Activated T-cell treated with anti-CD3 and anti-CD28 coated beads for 48 hours (primary cell): ENCODE measurements around the gene HOXC11.

Experiments used
- DNase-seq: peaks from one replicate; pipeline ENCODE4 v3.0.0-alpha.2; 2020; ENCODE audit warnings: low read depth

Gene HOXC11

DNA sequence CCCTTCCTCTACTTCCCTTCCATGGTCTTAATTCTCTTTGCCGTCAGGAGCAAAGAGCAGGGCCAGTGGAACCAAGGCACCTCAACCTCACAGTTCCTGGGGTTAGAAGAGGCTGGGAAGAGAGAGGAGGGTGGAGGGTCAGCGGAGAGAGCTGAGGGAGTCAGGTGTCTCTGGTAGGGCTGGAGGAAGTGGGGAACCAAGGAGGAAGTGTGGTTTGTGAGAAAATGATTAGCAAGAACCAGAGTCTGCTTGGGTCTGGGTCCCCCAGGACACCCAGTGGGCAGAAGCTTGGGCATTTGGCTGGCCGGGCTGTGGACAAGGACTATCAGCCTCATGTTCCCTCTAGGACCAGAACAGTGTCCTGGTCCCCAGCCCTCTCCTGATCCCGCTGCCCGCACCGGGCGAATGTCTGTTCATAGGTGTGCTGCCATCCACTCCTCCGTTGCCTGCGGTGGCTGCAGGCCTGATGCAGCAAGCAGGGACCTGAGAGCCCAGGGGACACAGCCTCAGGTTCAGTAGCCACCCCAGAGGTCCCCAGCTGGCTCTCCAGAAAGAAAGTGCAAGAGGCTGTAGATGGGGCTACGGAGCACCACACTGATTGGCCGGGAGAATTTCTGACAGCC, 15.9 kb upstream of the HOXC11 start:
- no peak for DNase-seq

DNA sequence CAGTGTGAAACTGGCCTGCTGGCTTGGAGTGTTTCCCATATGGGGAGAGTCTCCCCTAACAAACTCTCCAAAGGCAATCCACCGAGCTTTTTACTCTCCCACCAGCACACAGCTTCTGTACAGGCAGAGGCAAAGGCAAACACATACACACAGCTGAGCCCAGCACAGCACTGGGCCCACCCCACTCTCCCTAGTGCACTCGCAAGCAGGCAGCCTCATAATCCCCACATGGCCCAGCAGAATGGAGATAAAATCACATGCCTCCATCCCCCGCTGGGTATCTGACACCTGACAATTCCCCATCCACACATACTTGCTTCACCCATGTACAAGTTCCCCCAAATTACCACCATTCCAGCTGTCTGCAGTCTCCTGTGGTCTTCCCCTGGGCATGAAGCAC, 14.8 kb upstream of the HOXC11 start:
- no peak for DNase-seq

DNA sequence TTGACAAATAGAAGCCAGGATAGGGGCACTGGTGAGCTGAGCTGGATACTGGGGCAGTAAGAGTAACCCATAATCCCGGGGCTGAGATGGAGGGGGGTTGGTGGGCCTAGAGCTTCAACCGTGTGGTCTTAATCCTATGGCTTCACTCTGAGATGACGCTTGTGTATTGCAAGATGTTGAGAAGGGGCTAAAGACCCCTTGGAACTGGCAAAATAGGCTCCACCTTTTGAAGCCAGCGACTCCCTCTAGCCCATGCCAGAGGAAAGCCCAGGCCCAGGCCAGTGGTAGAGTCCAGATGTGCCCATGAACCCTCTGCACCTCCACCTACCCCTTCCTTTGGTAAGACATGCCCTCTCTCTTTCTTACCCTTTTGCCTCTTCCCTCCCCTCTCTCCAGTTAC, 13.6 kb upstream of the HOXC11 start:
- no peak for DNase-seq

DNA sequence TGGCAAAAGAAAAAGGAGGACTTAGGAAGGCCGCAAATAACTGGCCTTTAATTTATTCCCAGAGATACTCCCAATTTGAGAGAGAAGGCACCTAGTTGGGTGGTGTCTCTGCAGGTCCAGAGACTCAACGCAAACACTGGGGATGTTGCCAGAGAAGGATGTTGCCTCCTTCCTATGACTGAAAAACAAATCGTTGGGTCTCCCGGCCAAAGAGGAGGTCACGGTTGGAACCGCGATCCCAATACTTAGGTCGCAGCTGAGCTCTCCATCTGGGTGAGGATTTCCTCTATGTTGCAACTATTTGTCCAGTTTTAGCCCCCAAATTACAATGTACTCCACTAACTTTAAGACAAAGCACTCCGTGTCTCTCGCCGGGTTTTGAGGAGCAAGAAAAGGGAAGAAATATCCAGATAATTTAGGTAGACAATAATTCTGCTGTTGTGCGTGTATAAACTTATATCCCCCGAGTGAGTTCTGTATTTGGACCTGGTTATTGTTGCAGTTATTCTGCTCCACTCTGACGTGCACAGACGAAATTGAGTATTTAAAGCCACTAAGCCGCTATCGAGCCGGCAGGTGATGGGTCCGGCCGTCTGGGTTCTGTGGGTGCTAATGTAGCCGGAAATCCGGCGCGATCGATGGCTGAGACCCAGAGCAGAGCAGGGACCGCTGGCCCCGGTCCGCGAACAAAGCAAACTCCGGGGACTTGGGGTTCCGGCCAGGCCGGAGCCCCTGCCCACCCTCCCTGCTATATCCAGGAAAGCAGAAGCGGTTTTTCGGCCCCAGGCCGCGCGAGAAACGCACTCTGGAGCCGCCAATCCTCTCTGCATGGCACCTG, 12.5 kb upstream of the HOXC11 start:
- DNase-seq, result no peak

DNA sequence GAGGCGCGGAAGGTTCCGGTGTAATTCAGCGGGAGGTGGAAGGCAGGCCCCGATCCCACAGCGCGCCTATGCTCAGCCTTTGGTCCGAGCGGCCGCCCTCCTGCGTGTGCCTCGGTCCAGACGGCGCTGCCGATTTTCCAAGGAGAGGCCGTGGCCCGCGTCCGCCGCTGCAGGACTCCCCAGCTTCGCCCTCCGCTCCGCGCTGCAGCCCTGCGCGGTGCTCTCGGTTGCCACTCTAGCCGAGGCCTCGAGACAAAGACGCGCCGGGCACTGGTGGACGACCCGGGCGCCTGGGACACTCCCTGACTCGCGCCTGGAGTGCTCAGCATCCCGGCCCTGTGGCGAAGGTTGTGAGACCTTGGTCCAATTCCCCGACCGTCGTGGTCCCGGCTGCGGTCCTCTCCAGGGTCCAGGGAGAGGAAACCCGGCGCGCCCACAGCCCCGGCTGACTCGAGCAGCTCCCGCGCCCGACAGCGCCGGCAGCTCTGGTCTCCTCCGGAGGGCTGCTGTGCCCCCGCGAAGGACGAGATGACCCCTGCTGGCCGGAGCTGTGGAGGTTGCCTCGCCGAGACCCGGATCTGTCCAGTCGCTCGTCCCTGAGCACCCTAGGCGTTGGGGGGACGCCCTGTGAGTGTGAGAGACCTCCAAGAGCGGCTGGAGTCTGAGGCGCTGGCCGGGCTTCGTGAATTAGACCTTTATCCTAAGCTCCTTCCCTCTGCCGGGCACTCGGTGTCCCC, 11.7 kb upstream of the HOXC11 start:
- DNase-seq, result no peak

DNA sequence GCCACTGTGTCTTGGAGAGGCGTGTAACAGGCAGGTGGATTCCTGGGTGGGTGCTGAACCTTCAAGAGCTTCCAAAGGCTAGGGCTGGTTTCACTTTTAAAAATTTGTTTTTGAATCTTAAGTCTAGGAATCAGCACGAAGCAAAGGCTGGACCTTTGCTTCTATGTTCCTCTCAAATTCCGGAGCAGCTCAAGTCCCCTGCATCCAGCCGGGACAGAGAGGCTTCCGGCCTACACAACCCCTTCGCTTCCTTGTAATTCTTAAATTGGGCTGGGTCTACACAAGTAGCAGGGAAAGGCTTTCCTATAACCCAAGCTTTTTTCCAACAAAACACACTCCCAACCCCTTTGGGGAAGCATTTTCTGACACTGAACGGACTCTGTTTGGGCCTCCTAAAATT, 9.9 kb upstream of the HOXC11 start:
- DNase-seq, result no peak

DNA sequence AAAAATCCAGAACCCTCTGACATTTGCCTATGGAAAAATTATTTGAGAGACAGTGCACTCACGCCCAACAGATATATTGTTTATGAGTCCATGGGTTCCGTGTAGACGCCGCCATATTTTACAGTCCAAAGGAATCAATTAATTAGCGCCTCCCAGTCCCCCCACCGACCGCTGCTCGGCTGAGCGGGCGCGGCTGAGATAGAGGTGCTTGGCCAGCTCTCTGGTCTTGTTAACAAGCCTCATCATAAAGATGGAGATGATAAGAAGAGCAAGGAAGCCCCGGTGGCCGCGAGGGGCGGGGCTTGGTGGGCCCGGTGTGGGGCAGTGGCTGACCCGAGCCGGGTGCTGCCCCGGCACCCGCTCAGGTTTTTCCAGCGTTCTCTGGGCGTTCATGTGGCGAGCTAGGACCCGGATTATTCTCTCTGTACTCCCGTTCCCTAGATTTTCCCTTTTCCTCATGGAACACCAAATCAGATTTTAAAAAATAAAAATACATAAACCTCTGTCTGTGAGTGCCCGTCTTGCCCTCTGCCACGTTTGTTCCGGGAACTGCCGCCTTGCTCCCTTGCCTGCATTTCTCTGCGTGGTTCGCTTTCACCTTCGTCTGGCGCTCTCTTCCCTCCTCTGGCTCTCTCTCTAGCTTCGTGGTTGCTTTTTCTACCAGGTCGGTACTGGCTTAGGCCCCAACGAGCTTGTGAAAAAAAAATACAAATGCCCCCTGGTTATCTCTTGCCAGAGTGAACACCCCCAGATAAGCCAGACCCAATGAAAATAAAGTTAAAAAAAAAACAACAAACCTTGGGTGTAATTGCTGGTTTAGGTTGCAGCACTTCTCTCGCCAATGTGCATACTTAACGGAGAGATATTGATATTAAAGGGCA, 9.3 kb upstream of the HOXC11 start:
- DNase-seq, result no peak

DNA sequence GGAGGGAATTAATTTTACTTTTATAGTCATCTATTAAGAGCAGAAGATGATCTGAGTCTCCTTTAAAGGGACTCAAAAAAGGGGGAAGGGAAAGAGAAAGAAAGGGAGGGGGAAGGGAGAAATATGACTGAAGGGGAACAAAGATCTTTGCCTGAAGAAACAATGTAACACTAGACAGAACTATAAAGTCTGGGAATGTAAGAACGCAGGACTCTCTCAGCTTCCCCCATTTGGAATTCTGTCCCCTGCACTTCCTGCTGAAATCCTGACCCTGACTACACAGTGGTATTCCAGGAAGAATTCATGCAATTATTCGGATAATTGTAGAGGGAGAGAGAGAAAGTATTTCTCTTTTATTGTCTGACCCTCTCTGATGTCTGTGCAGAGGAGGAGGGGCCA, 8.6 kb upstream of the HOXC11 start:
- no peak for DNase-seq

DNA sequence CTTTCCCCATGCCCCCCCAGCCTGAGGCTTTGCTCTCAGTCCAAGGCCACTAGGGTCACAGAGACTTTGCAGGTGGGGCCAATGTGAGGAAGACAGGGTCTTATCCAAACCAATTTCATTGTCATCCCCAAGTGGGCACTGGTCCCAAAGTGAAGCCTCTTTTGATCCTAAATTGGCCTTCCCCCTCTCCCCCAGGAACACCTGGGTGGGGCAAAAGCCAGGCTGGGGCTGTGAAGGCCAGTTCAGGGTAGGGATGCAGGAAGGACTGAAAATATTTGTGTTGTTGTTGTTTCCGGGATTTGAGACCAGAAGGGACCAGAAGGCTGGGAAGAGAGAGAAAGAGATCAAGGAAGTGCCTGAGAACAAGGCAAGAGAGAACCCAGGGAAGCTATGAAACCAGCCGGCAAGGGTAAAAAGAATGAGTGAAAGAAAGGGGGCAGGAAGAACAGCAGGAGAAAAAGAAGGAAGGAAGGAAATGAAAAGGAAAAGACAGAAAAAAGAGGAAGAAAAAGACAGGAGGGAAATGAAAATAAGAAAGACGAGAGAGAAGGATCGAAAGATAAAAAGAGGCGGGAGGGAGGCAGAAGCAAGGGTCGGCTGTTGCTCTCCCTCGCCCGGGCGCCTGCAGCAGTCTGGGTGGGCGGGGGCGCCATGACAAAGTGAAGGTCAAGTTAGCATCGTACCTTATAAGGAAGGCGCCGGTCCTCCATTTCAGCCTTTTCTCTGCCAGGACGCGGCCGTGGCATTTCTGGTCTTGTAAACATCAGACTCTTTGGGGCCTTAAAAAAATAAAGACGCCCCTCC, 7.4 kb upstream of the HOXC11 start:
- DNase-seq, result no peak

DNA sequence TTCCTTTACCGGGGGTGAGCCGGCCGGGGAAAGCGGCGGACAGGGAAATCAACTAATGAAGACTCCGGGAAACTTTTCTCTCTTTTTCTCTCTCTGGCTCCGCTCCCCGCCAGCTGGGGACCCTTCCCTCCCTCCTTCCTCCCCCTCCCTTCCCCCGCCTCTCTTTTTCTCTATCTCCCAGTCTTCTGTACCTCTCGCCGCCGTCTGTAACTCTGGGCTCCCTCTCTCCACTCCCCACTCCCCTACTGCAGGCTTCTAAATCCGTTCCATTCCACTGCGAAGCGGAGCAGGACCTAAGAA, 6.9 kb upstream of the HOXC11 start:
- DNase-seq, result no peak

DNA sequence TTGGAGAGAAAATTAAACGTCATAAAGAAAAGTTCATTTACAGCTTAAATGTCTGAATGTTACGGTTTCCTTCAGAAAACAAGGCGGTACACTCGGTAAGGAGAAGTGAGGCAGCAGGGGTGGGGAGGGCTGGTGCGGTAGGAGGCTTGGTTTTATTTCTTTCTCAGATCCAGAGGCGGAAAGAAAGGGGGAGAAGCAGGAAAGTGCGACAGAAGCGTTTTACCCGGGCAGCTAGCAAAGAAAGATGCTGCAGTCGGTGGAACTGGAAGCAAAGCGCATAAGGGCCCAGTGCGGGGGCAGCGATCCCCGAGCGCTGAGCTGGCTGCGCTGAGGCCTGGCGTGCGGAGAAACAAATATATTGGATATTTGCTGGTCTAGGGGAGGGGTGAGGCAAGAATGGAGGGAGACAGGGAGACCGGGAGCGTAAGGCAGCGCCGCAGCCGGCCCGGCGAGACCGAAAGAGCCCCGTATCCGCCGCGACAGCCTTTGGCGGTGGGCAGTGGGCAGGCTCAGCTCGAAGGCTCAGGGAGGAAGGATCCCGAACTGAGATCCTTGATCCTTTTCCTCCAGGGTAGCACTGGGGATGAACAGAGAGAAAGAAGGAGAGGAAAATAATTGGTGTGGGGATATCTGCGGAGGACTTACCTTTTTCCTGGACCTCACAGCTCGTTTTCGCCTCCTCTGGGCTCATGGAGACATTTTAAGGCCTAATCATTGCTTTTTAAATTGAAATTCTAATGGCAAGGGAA, 6.4 kb upstream of the HOXC11 start:
- DNase-seq, result no peak

DNA sequence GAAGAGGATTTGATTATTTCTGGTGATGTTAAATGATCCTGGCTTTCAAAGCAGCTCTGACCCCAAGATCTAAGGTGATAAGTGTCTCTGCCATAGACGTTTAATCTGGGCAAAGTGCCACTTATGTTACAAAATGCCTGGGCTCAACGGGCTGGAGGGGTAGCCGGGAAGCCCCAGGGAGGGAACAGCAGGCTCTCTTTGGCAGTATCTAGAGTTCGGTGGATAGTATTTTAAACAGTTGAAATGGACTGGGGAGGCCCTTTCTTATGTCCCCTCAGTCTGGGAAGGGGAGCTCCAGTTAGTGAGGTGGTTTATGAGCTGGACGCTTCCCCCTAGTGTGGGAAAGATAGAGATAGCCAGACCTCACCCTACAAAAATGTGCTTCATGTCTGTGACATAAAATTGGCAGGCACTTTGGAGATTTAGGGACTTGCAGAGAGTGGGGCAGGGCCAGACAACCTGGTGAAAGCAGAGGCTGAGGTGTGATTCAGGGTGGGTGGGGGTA, 5.5 kb upstream of the HOXC11 start:
- DNase-seq, result no peak

DNA sequence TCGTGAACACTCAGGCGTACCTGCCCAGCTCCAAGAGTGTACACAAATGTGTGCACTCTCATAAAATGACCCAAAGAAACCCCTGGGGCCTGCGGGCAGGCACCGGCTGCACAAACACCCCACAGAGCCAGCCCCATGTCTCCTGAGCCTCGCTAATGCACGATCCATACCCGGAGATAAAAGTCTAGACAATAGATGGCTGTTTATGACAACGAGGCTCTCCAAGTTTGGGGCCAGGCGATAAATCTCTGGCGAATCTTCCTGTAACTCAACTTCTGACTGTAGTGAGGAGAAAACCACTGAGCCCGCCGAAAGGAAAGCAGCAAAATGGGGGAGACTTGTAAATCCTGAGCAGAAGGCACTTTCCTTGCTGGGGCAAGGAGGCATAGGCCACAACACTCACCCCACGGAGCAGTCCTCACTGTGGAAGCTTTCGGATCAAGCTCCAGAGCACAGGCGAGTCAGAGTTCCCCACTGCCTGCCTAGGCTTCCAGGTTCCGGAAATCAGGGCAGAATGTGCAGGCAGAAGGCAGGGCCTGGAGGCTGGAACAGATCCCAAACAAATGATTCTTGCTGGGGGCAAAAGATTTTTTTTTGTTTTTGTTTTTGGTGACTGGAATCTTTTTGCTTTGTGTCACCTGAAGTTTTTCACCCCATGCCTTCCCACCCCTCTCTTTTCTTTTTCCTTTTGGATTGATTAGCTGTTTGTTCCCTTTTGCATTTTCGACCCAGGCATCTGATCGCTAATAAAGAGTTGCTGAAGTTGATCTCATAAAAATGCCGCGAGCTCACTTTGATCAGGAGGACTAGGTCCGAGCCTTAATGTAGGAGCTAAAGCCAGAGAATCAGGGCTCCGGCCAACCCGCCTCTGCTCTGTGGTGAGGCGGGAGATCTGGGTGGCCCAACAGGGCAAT, 4.5 kb upstream of the HOXC11 start:
- DNase-seq, result no peak

DNA sequence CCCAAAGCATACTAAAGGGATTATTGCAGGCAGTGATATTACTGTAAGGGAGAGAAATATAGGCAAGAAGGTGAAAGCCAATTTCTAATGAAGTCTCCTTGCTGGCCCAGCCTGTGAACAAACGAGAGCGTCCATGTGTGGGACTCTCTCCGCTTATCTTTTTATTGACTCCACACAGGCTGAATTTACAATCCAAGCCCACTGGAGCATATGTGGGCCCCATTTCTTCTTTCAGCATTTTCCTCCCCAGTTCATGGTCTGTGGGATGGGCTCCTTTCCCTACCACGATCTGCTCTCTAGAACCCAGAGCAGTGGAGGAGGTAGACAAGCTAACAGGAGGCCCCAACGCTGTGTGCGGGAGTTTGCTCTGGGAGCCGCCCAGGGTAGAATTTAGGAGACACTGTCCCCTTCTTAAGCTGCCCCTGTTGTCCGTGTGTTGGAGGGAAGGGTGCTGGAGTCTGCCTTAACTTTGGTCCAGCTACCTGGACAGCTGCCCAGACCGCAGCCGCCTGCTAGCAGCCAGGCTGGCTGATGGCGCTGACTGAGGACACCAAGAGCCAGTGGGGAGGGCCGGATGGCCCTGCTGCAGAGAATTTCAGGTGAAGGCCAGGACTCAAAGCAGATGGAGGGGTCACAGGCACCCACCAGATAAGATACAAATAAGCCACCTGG, 3.2 kb upstream of the HOXC11 start:
- DNase-seq, result no peak

DNA sequence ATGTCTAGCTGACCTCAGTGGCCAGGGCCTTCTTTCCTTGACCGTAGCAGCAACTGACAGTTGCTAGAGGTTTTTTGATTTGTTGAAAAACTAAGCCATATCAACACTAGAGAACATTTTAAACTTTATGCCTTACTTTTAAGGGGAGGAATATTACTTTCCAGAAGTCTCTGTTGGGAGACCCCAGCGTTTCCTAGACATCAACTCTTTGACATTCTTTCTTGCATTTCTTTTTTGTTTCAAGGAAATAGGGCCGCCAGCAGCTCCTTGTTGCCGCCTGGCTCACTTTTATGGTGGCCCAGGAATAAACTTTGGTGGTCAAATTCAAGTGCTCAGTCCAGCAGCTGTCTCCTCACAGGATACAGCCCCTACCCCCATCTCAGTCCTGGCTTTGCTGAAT, 2.5 kb upstream of the HOXC11 start:
- no peak for DNase-seq

DNA sequence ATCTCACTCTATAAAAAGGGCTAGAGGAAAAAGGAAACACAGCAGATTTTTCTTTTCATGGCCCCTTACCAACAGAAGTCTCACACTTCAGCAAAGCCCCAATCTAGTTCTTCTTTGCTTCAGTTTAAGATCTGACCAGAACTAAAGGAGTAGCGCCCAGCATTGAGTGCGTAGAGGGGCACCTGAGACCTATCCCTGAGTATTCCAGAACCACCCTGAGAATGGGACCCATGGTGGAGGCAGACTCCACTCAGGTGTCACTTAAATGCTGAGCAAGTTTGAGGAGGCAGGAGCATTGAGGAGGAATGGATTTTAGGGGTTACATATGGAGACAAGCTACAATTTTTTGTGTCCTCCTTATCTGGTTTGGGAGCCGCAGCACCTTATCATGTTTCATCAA, 1.8 kb upstream of the HOXC11 start:
- DNase-seq, result no peak

DNA sequence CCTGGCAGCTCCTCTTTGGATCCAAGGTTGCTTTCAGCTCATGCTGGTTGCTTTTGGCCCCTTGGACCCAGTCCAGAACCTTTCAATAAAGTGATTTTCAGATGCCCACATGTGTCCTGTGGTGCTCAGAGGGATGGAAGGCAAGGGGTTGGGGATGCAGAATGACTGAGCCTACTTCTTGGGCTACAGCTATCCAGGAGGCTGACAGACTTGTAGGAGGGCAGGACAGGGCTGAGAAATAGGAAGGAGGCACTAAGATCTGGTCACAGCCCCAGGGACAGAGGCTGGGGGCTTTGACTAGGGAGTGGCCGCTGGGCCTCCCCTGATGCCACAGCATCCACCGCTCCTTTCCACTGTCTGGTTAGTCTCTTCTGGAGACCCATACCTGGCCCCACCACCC, 1.2 kb upstream of the HOXC11 start:
- no peak for DNase-seq

DNA sequence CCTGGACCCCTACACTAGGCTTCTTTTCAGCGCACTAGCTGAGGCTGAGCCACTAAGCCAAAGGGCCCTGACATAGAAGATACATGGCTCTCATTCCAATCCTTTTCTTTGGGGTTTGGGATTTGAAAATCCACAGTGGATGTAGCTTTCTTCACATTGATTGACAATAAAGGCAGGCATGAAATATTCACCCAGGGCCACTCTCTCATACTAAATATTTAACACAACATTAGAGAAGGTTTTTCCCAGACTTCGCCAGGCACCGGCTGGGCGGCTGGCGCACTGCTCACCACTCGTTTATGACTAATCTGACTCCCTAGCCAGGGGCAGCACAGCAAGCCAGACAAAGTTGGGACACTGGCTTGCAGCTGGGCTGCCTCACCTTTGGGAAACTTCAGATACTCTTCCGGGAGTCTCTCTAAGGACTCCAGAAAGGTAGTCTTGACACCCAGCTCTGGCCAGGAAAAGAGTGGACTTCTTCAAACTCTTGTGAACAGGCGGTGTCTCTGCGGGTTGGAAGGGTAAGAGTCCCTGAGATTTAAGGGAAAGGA, 699 bp upstream of the HOXC11 start:
- no peak for DNase-seq
